T-helper 2 cell treated with Interferon-gamma antibody and Interleukin-4, amounts not matched to agents 5 μg/mL and 100 μg/mL, for 36 hours (primary cell): Measurements from ENCODE around the gene DNPH1.

Source experiments
- DNase-seq: peaks from one replicate; pipeline ENCODE4 v3.0.0; 2021; ENCODE audit warnings: low spot score
- H3K27ac Mint-ChIP-seq: one replicate; pipeline ENCODE4 v1.8.0; 2021; ENCODE audit warnings: mild to moderate bottlenecking, mixed read lengths
- H3K27me3 Mint-ChIP-seq: one replicate; pipeline ENCODE4 v1.8.0; 2021; ENCODE audit warnings: low read depth, mixed read lengths
- H3K36me3 Mint-ChIP-seq: one replicate; pipeline ENCODE4 v1.8.0; 2021; ENCODE audit warnings: low read depth, mixed read lengths
- H3K4me1 Mint-ChIP-seq: one replicate; pipeline ENCODE4 v1.8.0; 2021; ENCODE audit warnings: low read depth, mixed read lengths
- H3K4me3 Mint-ChIP-seq: one replicate; pipeline ENCODE4 v1.8.0; 2022; ENCODE audit warnings: mild to moderate bottlenecking, moderate library complexity, mixed read lengths
- H3K9me3 Mint-ChIP-seq: one replicate; pipeline ENCODE4 v1.8.0; 2021; ENCODE audit warnings: mixed read lengths

DNPH1 gene

GRCh38 chr6:43221046-43221972, 8.0 kb downstream of the DNPH1 start:
- H3K27me3 Mint-ChIP-seq, result no peaks in the 10 kb centered on the region
- DNase-seq, result no peak
- no peak overlapping the region for H3K4me3 Mint-ChIP-seq
- H3K9me3 Mint-ChIP-seq, result no peaks in the 10 kb centered on the region
- H3K4me1 Mint-ChIP-seq, result peaks cover 16% of the 10 kb centered on the region
- H3K27ac Mint-ChIP-seq, result peak overlapping the region; percentile 61
- H3K36me3 Mint-ChIP-seq, result peaks cover 30% of the 10 kb centered on the region

DNA sequence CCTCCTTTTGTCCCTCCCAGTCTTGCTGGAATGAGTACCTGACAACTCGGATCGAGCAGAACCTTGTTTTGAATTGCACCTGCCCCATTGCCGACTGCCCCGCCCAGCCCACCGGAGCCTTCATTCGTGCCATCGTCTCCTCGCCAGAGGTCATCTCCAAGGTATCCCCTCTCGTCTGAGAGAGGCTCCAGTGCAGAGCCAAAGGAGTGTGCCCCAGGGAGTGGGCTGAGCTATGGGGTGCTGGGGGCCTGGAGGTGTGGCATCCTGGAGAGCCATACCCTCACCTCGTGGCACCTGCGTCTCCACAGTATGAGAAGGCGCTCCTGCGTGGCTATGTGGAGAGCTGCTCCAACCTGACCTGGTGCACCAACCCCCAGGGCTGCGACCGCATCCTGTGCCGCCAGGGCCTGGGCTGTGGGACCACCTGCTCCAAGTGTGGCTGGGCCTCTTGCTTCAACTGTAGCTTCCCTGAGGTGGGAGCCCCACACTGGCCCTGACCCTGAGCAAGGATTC, 8.8 kb downstream of the DNPH1 start:
- Mint-ChIP-seq H3K27ac (no peak overlapping the region), H3K4me3 (no peak overlapping the region), H3K27me3 (no peaks in the 10 kb centered on the region), H3K36me3 (peaks cover 26% of the 10 kb centered on the region), H3K9me3 (no peaks in the 10 kb centered on the region), H3K4me1 (peaks cover 13% of the 10 kb centered on the region)
- DNase-seq, result no peak

DNA sequence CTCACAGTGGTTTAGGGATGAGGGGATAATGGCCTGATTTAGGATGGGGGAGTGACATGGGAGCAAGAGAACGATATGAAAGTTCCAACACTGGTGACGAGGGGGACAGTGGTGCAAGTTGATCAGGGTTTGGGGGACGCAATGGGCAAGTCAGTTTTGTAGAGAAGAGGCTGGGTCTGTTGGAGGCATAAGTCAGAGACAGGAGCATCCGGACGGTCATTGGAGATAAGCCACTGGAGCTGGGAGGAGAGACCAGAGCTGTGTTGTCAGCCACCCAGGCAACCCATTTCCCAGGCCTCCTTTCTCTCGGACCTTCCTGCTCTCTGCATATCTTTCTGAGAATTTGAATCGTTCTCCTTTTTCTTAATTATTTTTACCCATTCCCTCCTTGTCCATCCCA, 9.5 kb downstream of the DNPH1 start:
- no peak overlapping the region for H3K4me3 Mint-ChIP-seq
- H3K4me1 Mint-ChIP-seq, result peaks cover 9% of the 10 kb centered on the region
- no peaks in the 10 kb centered on the region for H3K9me3 Mint-ChIP-seq
- H3K27ac Mint-ChIP-seq, result peak overlapping the region; percentile 1
- DNase-seq, result no peak
- H3K27me3 Mint-ChIP-seq, result no peaks in the 10 kb centered on the region
- peaks cover 26% of the 10 kb centered on the region for H3K36me3 Mint-ChIP-seq

GRCh38 chr6:43219119-43219518, 10.2 kb downstream of the DNPH1 start:
- DNase-seq, result no peak
- H3K9me3 Mint-ChIP-seq, result no peaks in the 10 kb centered on the region
- no peaks in the 10 kb centered on the region for H3K27me3 Mint-ChIP-seq
- no peak overlapping the region for H3K4me3 Mint-ChIP-seq
- peaks cover 2% of the 10 kb centered on the region for H3K4me1 Mint-ChIP-seq
- no peak overlapping the region for H3K27ac Mint-ChIP-seq
- H3K36me3 Mint-ChIP-seq, result peaks cover 22% of the 10 kb centered on the region

- Mint-ChIP-seq H3K27me3 (no peaks in the 10 kb centered on the region), H3K4me3 (no peak overlapping the region), H3K36me3 (peaks cover 19% of the 10 kb centered on the region), H3K9me3 (no peaks in the 10 kb centered on the region), H3K27ac (no peak overlapping the region), H3K4me1 (no peaks in the 10 kb centered on the region)
- DNase-seq, result no peak
Observed at GRCh38 chr6:43217351-43217750, 11.9 kb downstream of the DNPH1 start.

- H3K27me3 Mint-ChIP-seq, result no peaks in the 10 kb centered on the region
- H3K4me1 Mint-ChIP-seq, result no peaks in the 10 kb centered on the region
- H3K4me3 Mint-ChIP-seq, result no peak overlapping the region
- H3K9me3 Mint-ChIP-seq, result no peaks in the 10 kb centered on the region
- no peak overlapping the region for H3K27ac Mint-ChIP-seq
- H3K36me3 Mint-ChIP-seq, result peaks cover 17% of the 10 kb centered on the region
- no peak for DNase-seq
Observed at GRCh38 chr6:43216200-43216599, 13.1 kb downstream of the DNPH1 start.

DNA sequence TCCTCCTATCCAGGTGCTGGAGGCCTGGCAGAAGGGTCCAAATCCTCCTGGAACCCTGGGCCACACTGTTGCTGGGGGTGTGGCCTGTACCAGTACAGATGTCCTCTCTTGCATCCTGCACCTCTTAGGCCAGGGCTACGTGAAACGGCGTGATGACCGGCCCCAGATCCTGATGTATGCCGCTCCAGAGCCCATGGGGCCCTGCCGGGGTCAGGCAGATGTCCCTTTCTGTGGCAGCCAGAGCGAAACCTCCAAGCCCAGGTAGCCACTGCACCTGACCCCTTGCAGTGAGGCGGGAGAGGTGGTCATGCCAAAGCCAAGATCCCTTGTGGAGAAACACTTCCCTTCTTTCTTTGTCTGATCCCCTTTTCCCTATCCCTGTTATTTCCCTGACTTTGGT, 14.2 kb downstream of the DNPH1 start:
- no peak overlapping the region for H3K27ac Mint-ChIP-seq
- no peaks in the 10 kb centered on the region for H3K9me3 Mint-ChIP-seq
- DNase-seq, result no peak
- no peaks in the 10 kb centered on the region for H3K27me3 Mint-ChIP-seq
- H3K4me1 Mint-ChIP-seq, result no peaks in the 10 kb centered on the region
- H3K36me3 Mint-ChIP-seq, result peaks cover 17% of the 10 kb centered on the region
- no peak overlapping the region for H3K4me3 Mint-ChIP-seq

DNA sequence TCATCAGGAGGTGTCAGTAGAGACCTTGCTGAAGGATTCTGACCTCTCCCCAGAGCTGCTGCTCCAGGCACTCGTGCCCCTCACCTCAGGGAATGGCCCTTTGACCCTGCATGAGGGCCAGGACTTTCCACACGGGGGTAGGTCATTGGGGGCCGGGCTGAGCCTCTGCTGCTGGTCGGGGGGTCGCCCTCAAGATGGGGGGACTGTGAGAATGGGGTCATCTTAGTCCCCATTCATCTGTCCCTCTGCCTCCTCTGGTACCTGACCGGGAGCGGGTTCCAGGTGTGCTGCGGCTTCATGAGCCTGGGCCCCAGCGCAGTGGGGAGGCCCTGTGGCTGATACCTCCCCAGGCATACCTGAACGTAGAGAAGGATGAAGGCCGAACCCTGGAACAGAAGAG, 15.8 kb downstream of the DNPH1 start:
- H3K4me3 Mint-ChIP-seq, result no peak overlapping the region
- no peaks in the 10 kb centered on the region for H3K4me1 Mint-ChIP-seq
- DNase-seq, result no peak
- no peak overlapping the region for H3K27ac Mint-ChIP-seq
- peaks cover 10% of the 10 kb centered on the region for H3K36me3 Mint-ChIP-seq
- no peaks in the 10 kb centered on the region for H3K27me3 Mint-ChIP-seq
- H3K9me3 Mint-ChIP-seq, result no peaks in the 10 kb centered on the region

GRCh38 chr6:43211955-43212354, 17.3 kb downstream of the DNPH1 start:
- H3K4me1 Mint-ChIP-seq, result no peaks in the 10 kb centered on the region
- no peak for DNase-seq
- H3K36me3 Mint-ChIP-seq, result peaks cover 5% of the 10 kb centered on the region
- H3K4me3 Mint-ChIP-seq, result no peak overlapping the region
- no peaks in the 10 kb centered on the region for H3K27me3 Mint-ChIP-seq
- H3K27ac Mint-ChIP-seq, result no peak overlapping the region
- H3K9me3 Mint-ChIP-seq, result no peaks in the 10 kb centered on the region

DNA sequence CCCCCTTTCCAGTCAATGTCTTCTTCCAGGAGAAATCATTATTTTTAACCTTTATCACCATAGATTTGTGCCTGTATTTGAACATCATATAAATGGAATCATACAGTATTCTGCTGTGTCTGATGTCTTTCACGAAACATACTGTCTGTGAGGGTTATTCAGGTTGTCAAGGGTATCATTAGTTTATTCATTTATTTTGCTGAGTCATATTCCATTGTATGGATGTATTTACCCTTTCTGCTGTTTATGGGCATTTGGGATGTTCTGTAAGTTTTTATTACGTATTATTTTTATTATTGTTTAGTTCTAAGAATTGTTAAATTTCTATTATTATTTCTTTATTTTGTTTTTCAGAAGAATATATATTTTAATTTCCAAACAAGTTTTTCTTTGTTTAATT, 22.0 kb downstream of the DNPH1 start:
- Mint-ChIP-seq H3K36me3 (peaks cover 13% of the 10 kb centered on the region), H3K27ac (no peak overlapping the region), H3K4me1 (no peaks in the 10 kb centered on the region)

DNA sequence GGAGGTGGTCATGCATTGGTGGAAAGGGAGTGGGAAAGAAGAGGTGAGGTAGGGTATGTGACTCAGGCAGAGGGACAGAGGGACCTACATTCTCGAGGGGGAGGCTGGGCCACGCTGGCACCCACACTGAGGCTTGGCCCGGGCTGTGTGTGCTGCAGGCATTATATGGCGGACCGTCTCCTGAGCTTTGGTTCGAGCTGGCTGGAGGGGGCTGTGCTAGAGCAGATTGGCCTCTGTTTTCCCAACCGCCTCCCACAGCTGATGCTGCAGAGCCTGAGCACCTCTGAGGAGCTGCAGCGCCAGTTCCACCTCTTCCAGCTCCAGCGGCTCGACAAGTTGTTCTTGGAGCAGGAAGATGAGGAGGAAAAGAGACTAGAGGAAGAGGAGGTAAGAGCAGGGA, 23.4 kb downstream of the DNPH1 start:
- Mint-ChIP-seq H3K27ac (no peak overlapping the region), H3K27me3 (no peaks in the 10 kb centered on the region), H3K4me1 (no peaks in the 10 kb centered on the region), H3K36me3 (peaks cover 17% of the 10 kb centered on the region), H3K9me3 (no peaks in the 10 kb centered on the region), H3K4me3 (no peak overlapping the region)
- no peak for DNase-seq

More for the DNA sequence above, 22.0 kb downstream of the DNPH1 start:
- Mint-ChIP-seq H3K4me3 (no peak overlapping the region), H3K27me3 (no peaks in the 10 kb centered on the region), H3K9me3 (no peaks in the 10 kb centered on the region)
- DNase-seq, result no peak

- Mint-ChIP-seq H3K4me1 (no peaks in the 10 kb centered on the region), H3K36me3 (peaks cover 22% of the 10 kb centered on the region), H3K27ac (peak overlapping the region; percentile 7), H3K27me3 (no peaks in the 10 kb centered on the region), H3K4me3 (no peak overlapping the region), H3K9me3 (no peaks in the 10 kb centered on the region)
- no peak for DNase-seq
Observed at GRCh38 chr6:43204271-43205105, 24.8 kb downstream of the DNPH1 start.

DNA sequence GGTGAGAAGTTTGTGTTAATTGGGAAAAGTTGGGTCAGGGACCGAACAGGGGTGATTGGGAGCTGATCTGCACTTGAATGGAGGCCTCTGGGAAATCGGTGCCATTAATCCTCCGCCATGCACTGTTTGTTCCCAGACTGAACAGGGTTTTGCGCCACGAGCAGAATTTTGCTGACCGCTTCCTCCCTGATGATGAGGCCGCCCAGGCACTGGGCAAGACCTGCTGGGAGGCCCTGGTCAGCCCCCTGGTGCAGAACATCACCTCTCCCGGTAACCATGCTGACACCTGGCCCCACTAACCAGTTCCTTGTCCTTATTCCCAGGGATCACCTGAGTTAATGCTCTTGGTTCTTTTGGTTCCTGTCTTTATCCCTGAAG, 25.6 kb downstream of the DNPH1 start:
- H3K4me1 Mint-ChIP-seq, result no peaks in the 10 kb centered on the region
- no peaks in the 10 kb centered on the region for H3K9me3 Mint-ChIP-seq
- H3K36me3 Mint-ChIP-seq, result peaks cover 22% of the 10 kb centered on the region
- H3K27ac Mint-ChIP-seq, result no peak overlapping the region
- no peaks in the 10 kb centered on the region for H3K27me3 Mint-ChIP-seq
- no peak overlapping the region for H3K4me3 Mint-ChIP-seq
- DNase-seq, result no peak
